ENCODE results near the gene TCEA3.
A peak's percentile ranks its signal among the peaks of the same experiment; 100 is the strongest.
"Not testable (repeated sequence)": the region's sequence is repeated elsewhere in the genome, so short reads cannot be mapped to it uniquely, and the experiment has no call there.

TCEA3 gene

GRCh38 chr1:23376890-23377811 lies 47.4 kb downstream of the TCEA3 start:
- Histone ChIP-seq H3K9me3 (ENCODE audit: low read depth, low read length) (no peaks in the 10 kb centered on the region), H3K36me3 (ENCODE audit: insufficient read depth, low read length) (no peaks in the 10 kb centered on the region; the same call in 1 of the 2 replicates), H3K27ac (no peak overlapping the region), H3K9ac (ENCODE audit: insufficient read length) (no peak overlapping the region), H3K4me3 (no peak overlapping the region)
- no peak for TF ChIP-seq POLR2AphosphoS5 (IDR thresholded peaks at IDR 0.05; ENCODE audit: borderline replicate concordance, low read depth, low read length)
- TF ChIP-seq EZH2 (IDR thresholded peaks at IDR 0.05) = no peak
- TF ChIP-seq FOXP2 (optimal IDR thresholded peaks at IDR 0.05; ENCODE audit: control extremely low read depth, extremely low read length, insufficient read depth) = no peak
- no peak for DNase-seq (ENCODE audit: low read depth, low spot score)

GRCh38 chr1:23374079-23374735 lies 50.3 kb downstream of the TCEA3 start:
- not testable (repeated sequence) for H3K27ac ChIP-seq; H3K36me3 ChIP-seq (ENCODE audit: insufficient read depth, low read length); H3K4me3 ChIP-seq; H3K9ac ChIP-seq (ENCODE audit: insufficient read length); H3K9me3 ChIP-seq (ENCODE audit: low read depth, low read length); DNase-seq (ENCODE audit: low read depth, low spot score)

GRCh38 chr1:23371987-23372880 lies 52.3 kb downstream of the TCEA3 start:
- H3K27ac ChIP-seq = 0 out of 2 replicates have a peak overlapping the region, but pooled peaks have one; percentile 99

GRCh38 chr1:23370709-23371584 lies 53.6 kb downstream of the TCEA3 start:
- Histone ChIP-seq H3K9ac (ENCODE audit: insufficient read length) (peak overlapping the region; percentile 46), H3K4me3 (peak overlapping the region; percentile 100), H3K27ac (peak overlapping the region; percentile 99), H3K9me3 (ENCODE audit: low read depth, low read length) (no peaks in the 10 kb centered on the region), H3K36me3 (ENCODE audit: insufficient read depth, low read length) (peaks cover 11% of the 10 kb centered on the region)
- TF ChIP-seq POLR2AphosphoS5 (IDR thresholded peaks at IDR 0.05; ENCODE audit: borderline replicate concordance, low read depth, low read length) (no peak; the same call in 1 of the 2 replicates), FOXP2 (optimal IDR thresholded peaks at IDR 0.05; ENCODE audit: control extremely low read depth, extremely low read length, insufficient read depth) (no peak)
- DNase-seq (ENCODE audit: low read depth, low spot score) = no peak

More at GRCh38 chr1:23371987-23372880, 52.3 kb downstream of the TCEA3 start:
- Histone ChIP-seq H3K36me3 (ENCODE audit: insufficient read depth, low read length) (no peaks in the 10 kb centered on the region), H3K9me3 (ENCODE audit: low read depth, low read length) (no peaks in the 10 kb centered on the region), H3K4me3 (no peak overlapping the region), H3K9ac (ENCODE audit: insufficient read length) (no peak overlapping the region)
- no peak for DNase-seq (ENCODE audit: low read depth, low spot score)
- no peak for TF ChIP-seq EZH2 (IDR thresholded peaks at IDR 0.05)
- no peak for TF ChIP-seq FOXP2 (optimal IDR thresholded peaks at IDR 0.05; ENCODE audit: control extremely low read depth, extremely low read length, insufficient read depth)
- TF ChIP-seq POLR2AphosphoS5 (IDR thresholded peaks at IDR 0.05; ENCODE audit: borderline replicate concordance, low read depth, low read length) = no peak; the same call in 1 of the 2 replicates

- Histone ChIP-seq H3K9me3 (ENCODE audit: low read depth, low read length) (no peaks in the 10 kb centered on the region), H3K36me3 (ENCODE audit: insufficient read depth, low read length) (peaks cover 14% of the 10 kb centered on the region), H3K9ac (ENCODE audit: insufficient read length) (peak overlapping the region; percentile 99), H3K27ac (peak overlapping the region; percentile 99), H3K4me3 (peak overlapping the region; percentile 100)
- no peak for TF ChIP-seq FOXP2 (optimal IDR thresholded peaks at IDR 0.05; ENCODE audit: control extremely low read depth, extremely low read length, insufficient read depth)
- TF ChIP-seq POLR2AphosphoS5 (IDR thresholded peaks at IDR 0.05; ENCODE audit: borderline replicate concordance, low read depth, low read length) = no peak; the same call in 1 of the 2 replicates
- no peak for TF ChIP-seq EZH2 (IDR thresholded peaks at IDR 0.05)
- no peak for DNase-seq (ENCODE audit: low read depth, low spot score)
These were observed 54.2 kb downstream of the TCEA3 start for GRCh38 chr1:23370330-23370708.

GRCh38 chr1:23369335-23370013 lies 55.1 kb downstream of the TCEA3 start, which contains the start of gene ZNF436:
Gene ZNF436, minus strand, starts transcription at chr1:23369836. Its CDS starts 1,831 bp downstream, at chr1:23368005.
- Histone ChIP-seq H3K27ac (peak within 1 kb of the TSS; percentile 99), H3K9ac (ENCODE audit: insufficient read length) (peak within 1 kb of the TSS; percentile 99), H3K36me3 (ENCODE audit: insufficient read depth, low read length) (peaks cover 19% of the 10 kb centered on the region), H3K9me3 (ENCODE audit: low read depth, low read length) (no peaks in the 10 kb centered on the region), H3K4me3 (peak within 1 kb of the TSS; percentile 100)
- TF ChIP-seq POLR2AphosphoS5 (IDR thresholded peaks at IDR 0.05; ENCODE audit: borderline replicate concordance, low read depth, low read length) (peak; percentile 84), FOXP2 (optimal IDR thresholded peaks at IDR 0.05; ENCODE audit: control extremely low read depth, extremely low read length, insufficient read depth) (no peak), EZH2 (IDR thresholded peaks at IDR 0.05) (no peak)
- DNase-seq (ENCODE audit: low read depth, low spot score) = peak; percentile 89

All from SK-N-MC (cell line).